T-cell (primary cell): ENCODE data around the gene HERC4. TPM values are rescaled to one million over a fixed set of nuclear protein-coding genes. Genes with fewer than 3 reads are reported as not detected.
"Not testable (repeated sequence)": the region's sequence is repeated elsewhere in the genome, so short reads cannot be mapped to it uniquely, and the experiment has no call there.

Experiments used
- ATAC-seq, 4 experiments: fragments of 200-7000 bp in 3 of 4; fragments of 150-1000 bp in 1 of 4; cut with Tn5 transposase; replicated peaks in 1 of 4; 1 replicate in 3 of 4; 2 replicates in 1 of 4; pipeline ENCODE4 v1.10.0; 2021; ENCODE audit warnings: moderate library complexity in 3 of 4, mild to moderate bottlenecking in 2 of 4, moderate number of reproducible peaks in 1 of 4
- CTCF ChIA-PET, 2 donors: fragments of 300-600 bp; sonication (Branson Sonifier 250); formaldehyde crosslinking; loops; one replicate each; lab custom pipeline; 2022; ENCODE audit warnings: antibody characterized with exemption in 2 of 2; lab: Charles Lee
- POLR2A ChIA-PET, 2 donors: fragments of 300-600 bp; sonication (Branson Sonifier 250); formaldehyde crosslinking; loops; one replicate each; lab custom pipeline; 2022; ENCODE audit warnings: antibody characterized with exemption in 2 of 2; lab: Charles Lee
- DNase-seq, 35 experiments: peaks; one replicate each; pipeline versions ENCODE4 v3.0.0 to v3.0.0-alpha.2; 2013 to 2023
- H3K27ac ChIP-seq: one replicate; pipeline ENCODE4 v1.5.1; 2013; ENCODE audit warnings: low read length
- H3K27me3 ChIP-seq, 2 experiments: replicated peaks in 1 of 2; 1 replicate in 1 of 2; 2 replicates in 1 of 2; pipeline versions ENCODE4 v1.6.1 to v1.7.0; 2013; ENCODE audit warnings: low read length in 1 of 2, mixed read lengths in 1 of 2; ENCODE audit not compliant: control insufficient read depth in 2 of 2, insufficient read depth in 2 of 2; ENCODE audit errors: extremely low read depth in 1 of 2
- H3K36me3 ChIP-seq, 2 donors: 1 replicate in 1 of 2; 2 replicates in 1 of 2; pipeline versions ENCODE4 v1.6.1 to v1.7.0; 2013; ENCODE audit warnings: low read length in 1 of 2; ENCODE audit not compliant: control insufficient read depth in 2 of 2, insufficient read depth in 1 of 2; ENCODE audit errors: extremely low read depth in 1 of 2
- H3K4me1 ChIP-seq, 2 experiments: 1 replicate in 1 of 2; 2 replicates in 1 of 2; pipeline versions ENCODE4 v1.6.1 to v1.7.0; 2013; ENCODE audit warnings: low read length in 2 of 2, mixed read lengths in 1 of 2; ENCODE audit not compliant: insufficient read depth in 2 of 2, control insufficient read depth in 1 of 2; ENCODE audit errors: extremely low read depth in 1 of 2
- H3K4me3 ChIP-seq, 2 donors: 1 replicate in 1 of 2; 2 replicates in 1 of 2; pipeline versions ENCODE4 v1.5.1 to v1.7.0; 2013; ENCODE audit warnings: mild to moderate bottlenecking in 2 of 2, low read length in 1 of 2, moderate library complexity in 1 of 2; ENCODE audit not compliant: control insufficient read depth in 1 of 2; ENCODE audit errors: extremely low read depth in 1 of 2
- H3K9me3 ChIP-seq: 2 replicates; pipeline ENCODE4 v1.7.0; 2013
- H3K27ac Mint-ChIP-seq, 2 donors: one replicate each; pipeline ENCODE4 v1.8.0; 2020 to 2021; ENCODE audit warnings: mild to moderate bottlenecking in 2 of 2, mixed read lengths in 2 of 2
- H3K27me3 Mint-ChIP-seq, 2 donors: one replicate each; pipeline ENCODE4 v1.8.0; 2021 to 2022; ENCODE audit warnings: mixed read lengths in 2 of 2
- H3K36me3 Mint-ChIP-seq: one replicate; pipeline ENCODE4 v1.8.0; 2021; ENCODE audit warnings: mixed read lengths
- H3K4me1 Mint-ChIP-seq, 3 donors: one replicate each; pipeline ENCODE4 v1.8.0; 2020 to 2022; ENCODE audit warnings: mixed read lengths in 3 of 3, mild to moderate bottlenecking in 1 of 3
- H3K4me3 Mint-ChIP-seq, 3 donors: one replicate each; pipeline ENCODE4 v1.8.0; 2020 to 2022; ENCODE audit warnings: mild to moderate bottlenecking in 3 of 3, mixed read lengths in 3 of 3, moderate library complexity in 3 of 3
- H3K9me3 Mint-ChIP-seq, 3 donors: one replicate each; pipeline ENCODE4 v1.8.0; 2020 to 2022; ENCODE audit warnings: mixed read lengths in 3 of 3
- WGBS: methylation state at CpG from one replicate; pipeline ENCODE4 v1.1.5; 2013; ENCODE audit warnings: missing lambda C conversion rate; ENCODE audit not compliant: insufficient coverage; 5-methylcytosine and 5-hydroxymethylcytosine counted together
- total RNA-seq, 35 experiments: library from RNA in 6 of 35; stranded (reverse) in 6 of 35; fragments of 120-200 nt in 1 of 35; gene quantifications; one replicate each; pipeline versions ENCODE4 v1.2.1 to v1.2.4 and lab custom pipeline; 2013 to 2026

HERC4 gene
- total RNA-seq, 5 donors from 2014 or later (not counting 1 experiment from before 2014, with no cell fraction given) = 63.0 to 81.6 (median 77.5) TPM

DNA sequence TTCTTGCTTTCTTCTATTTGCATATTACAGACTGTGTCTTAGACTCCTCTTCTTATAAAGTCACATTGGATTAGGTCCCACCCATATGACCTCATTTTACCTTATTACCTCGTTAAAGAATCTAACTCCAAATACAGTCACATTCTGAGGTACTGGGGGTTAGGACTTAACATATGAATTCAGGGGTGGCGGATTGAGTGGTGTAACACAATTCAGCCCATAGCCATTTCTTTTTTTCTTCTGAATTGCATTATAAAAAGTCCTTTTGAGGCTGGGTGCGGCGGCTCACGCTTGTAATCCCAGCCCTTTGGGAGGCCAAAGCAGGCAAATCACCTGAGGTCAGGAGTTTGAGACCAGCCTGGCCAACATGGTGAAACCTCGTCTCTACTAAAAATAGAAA lies 6.8 kb upstream of the HERC4 start:
- no peaks in the 10 kb centered on the region for H3K4me1 Mint-ChIP-seq
- CTCF ChIA-PET = no interaction called here
- no peaks in the 10 kb centered on the region for H3K9me3 Mint-ChIP-seq
- no peak for ATAC-seq
- no peak overlapping the region for H3K4me3 ChIP-seq
- H3K27me3 Mint-ChIP-seq = peaks cover 6 to 8% of the 10 kb centered on the region in 2 donors
- no peak overlapping the region for H3K4me3 Mint-ChIP-seq
- H3K36me3 ChIP-seq = no peaks in the 10 kb centered on the region
- H3K27ac ChIP-seq = no peak overlapping the region
- no peak for DNase-seq
- POLR2A ChIA-PET = no interaction called here
- H3K27me3 ChIP-seq = peaks cover 0 to 8% of the 10 kb centered on the region in 2 experiments
- H3K36me3 Mint-ChIP-seq = no peaks in the 10 kb centered on the region
- H3K9me3 ChIP-seq = no peaks in the 10 kb centered on the region
- no peak overlapping the region for H3K27ac Mint-ChIP-seq
- H3K4me1 ChIP-seq = no peaks in the 10 kb centered on the region
- 90% methylated on average over 4 of the region's 6 CpGs for WGBS

DNA sequence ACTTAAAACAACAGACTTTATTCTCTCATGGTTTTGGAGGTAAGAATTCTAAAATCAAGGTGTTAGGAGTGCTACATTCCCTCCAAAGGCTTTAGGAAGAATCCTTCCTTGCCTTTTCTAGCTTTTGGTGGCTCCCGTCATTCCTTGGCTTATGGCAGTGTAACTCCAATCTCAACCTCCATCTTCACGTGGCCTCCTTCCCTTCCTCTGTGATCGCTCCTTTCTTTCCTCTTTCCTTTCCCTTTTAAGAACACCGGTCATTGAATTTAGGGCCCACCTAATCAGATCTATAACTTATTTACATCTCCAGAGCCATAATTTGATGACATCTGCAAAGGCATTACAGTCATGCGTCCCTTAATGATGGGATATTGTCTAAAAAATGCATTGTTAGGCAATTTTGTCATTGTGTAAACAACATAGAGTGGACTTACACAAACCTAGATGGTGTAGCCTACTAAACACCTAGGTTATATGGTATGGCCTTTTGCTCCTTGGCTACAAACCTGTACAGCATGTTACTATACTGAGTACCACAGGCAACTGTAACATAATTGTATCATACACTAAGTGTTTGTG lies 5.9 kb upstream of the HERC4 start:
- Histone ChIP-seq H3K4me3 (no peak overlapping the region), H3K27ac (no peak overlapping the region), H3K27me3 (peaks cover 0 to 8% of the 10 kb centered on the region in 2 experiments), H3K4me1 (no peaks in the 10 kb centered on the region), H3K36me3 (no peaks in the 10 kb centered on the region), H3K9me3 (no peaks in the 10 kb centered on the region)
- ChIA-PET CTCF (no interaction called here), POLR2A (no interaction called here)
- Mint-ChIP-seq H3K27me3 (peaks cover 6 to 8% of the 10 kb centered on the region in 2 donors), H3K4me3 (no peak overlapping the region), H3K27ac (no peak overlapping the region), H3K9me3 (no peaks in the 10 kb centered on the region), H3K4me1 (no peaks in the 10 kb centered on the region), H3K36me3 (no peaks in the 10 kb centered on the region)
- 89% methylated on average over 3 of the region's 5 CpGs for WGBS
- ATAC-seq (no peak), DNase-seq (no peak)

GRCh38 chr10:68079434-68079833 lies 4.4 kb upstream of the HERC4 start:
- Mint-ChIP-seq H3K4me1 (peaks cover 0 to 5% (median 5%) of the 10 kb centered on the region in 3 donors), H3K9me3 (no peaks in the 10 kb centered on the region), H3K4me3 (no peak overlapping the region), H3K36me3 (no peaks in the 10 kb centered on the region), H3K27me3 (peaks cover 3 to 8% of the 10 kb centered on the region in 2 donors), H3K27ac (no peak overlapping the region)
- Histone ChIP-seq H3K27ac (no peak overlapping the region), H3K27me3 (peaks cover 0 to 8% of the 10 kb centered on the region in 2 experiments), H3K9me3 (no peaks in the 10 kb centered on the region), H3K4me3 (no peak overlapping the region), H3K4me1 (peaks cover 5 to 6% of the 10 kb centered on the region in 2 experiments), H3K36me3 (no peaks in the 10 kb centered on the region)
- POLR2A ChIA-PET = no interaction called here
- WGBS = 100% methylated on average over 1 of the region's 1 CpG
- ATAC-seq (no peak), DNase-seq (no peak)
- CTCF ChIA-PET = no interaction called here

DNA sequence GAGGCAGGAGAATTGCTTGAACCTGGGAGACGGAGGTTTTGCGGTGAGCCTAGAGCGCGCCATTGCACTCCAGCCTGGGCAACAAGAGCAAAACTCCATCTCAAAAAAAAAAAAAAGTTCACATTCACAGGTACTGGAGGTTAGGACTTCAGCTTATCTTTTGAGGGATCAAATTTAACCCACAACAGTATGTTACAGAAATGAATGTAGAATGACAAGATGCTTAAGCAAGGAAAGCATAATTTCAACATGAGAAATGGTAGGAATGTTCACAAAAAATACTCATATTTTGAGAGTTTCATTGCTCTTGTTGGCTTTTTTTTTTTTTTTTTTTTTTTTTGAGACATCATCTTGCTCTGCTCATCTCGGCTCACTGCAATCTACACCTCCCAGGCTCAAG lies 1.9 kb upstream of the HERC4 start:
- ChIA-PET POLR2A (interaction anchor here in 1 of 2 donors (0.7 kb wide), 1 partner anchor 31 kb away, joined by 9 read pairs; no protein-coding TSS in a partner anchor), CTCF (interaction anchor here in 1 of 2 donors (0.6 to 0.7 kb wide), 2 partner anchors 178 to 1135 kb away, joined by 4 to 6 read pairs; no protein-coding TSS in a partner anchor)
- Mint-ChIP-seq H3K9me3 (no peaks in the 10 kb centered on the region), H3K27ac (no peak overlapping the region), H3K27me3 (peaks cover 0 to 4% of the 10 kb centered on the region in 2 donors), H3K4me1 (peaks cover 21 to 26% (median 23%) of the 10 kb centered on the region in 3 donors), H3K36me3 (no peaks in the 10 kb centered on the region), H3K4me3 (no peak overlapping the region)
- Histone ChIP-seq H3K27ac (no peak overlapping the region), H3K4me3 (no peak overlapping the region), H3K9me3 (no peaks in the 10 kb centered on the region), H3K36me3 (no peaks in the 10 kb centered on the region), H3K4me1 (peaks cover 8 to 24% of the 10 kb centered on the region in 2 experiments), H3K27me3 (peaks cover 0 to 8% of the 10 kb centered on the region in 2 experiments)
- DNase-seq (no peak), ATAC-seq (no peak)
- 80% methylated on average over 2 of the region's 5 CpGs for WGBS

DNA sequence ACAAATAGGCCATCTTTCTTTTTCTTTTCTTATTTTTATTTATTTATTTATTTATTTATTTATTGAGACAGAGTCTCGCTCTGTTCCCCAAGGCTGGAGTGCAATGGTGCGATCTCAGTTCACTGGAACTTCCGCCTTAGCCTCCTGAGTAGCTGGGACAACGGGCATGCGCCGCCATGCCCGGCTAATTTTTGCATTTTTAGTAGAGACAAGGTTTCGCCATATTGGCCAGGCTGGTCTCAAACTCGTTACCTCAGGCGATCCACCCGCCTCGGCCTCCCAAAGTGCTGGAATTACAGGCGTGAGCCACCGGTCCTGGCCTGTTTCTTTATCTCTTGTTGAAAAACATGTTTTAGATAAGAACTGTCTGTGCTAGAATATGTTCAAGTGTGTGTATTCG lies 998 bp upstream of the HERC4 start:
- H3K36me3 ChIP-seq, ATAC-seq, H3K27ac ChIP-seq, H3K36me3 Mint-ChIP-seq, CTCF ChIA-PET, H3K9me3 Mint-ChIP-seq, H3K27me3 ChIP-seq, H3K9me3 ChIP-seq, H3K27ac Mint-ChIP-seq, H3K4me3 ChIP-seq, H3K27me3 Mint-ChIP-seq, DNase-seq: not testable (repeated sequence)
- 100% methylated on average over 8 of the region's 15 CpGs for WGBS
- POLR2A ChIA-PET = interaction anchor here in 1 of 2 donors (0.6 kb wide), 1 partner anchor 650 kb away, joined by 6 read pairs; no protein-coding TSS in a partner anchor
- peaks cover 30 to 36% (median 33%) of the 10 kb centered on the region in 3 donors for H3K4me1 Mint-ChIP-seq
- peak overlapping the region in 1 of 3 donors; percentile 13 for H3K4me3 Mint-ChIP-seq
- peaks cover 8 to 24% of the 10 kb centered on the region in 2 experiments for H3K4me1 ChIP-seq

DNA sequence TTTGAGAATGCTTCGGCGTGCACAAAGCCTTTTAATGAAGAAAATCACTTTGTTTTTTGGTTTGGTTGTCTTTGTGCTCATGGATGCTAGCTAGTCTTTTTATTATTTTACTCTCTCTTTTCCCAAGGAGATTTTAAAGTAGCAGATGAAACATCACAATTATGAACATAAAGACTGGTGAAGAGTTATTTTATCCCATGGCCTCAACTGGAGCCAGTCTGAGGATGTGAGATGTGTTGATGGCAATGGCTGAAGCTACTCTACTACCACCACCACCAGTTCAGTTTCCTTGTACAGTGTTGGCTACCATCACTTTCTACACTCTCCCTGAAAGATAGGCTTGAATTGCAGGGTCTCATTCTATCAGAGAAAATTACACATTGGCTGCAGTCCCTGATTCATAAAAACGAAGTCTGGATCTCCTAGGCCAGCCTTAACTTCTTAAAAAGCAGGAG lies 494 bp upstream of the HERC4 start:
- Histone ChIP-seq H3K4me1 (peaks cover 8 to 27% of the 10 kb centered on the region in 2 experiments), H3K9me3 (no peaks in the 10 kb centered on the region), H3K27me3 (peaks cover 0 to 8% of the 10 kb centered on the region in 2 experiments), H3K27ac (peak overlapping the region; percentile 79), H3K36me3 (peaks cover 0 to 10% of the 10 kb centered on the region in 2 donors), H3K4me3 (peak overlapping the region; percentile 57 to 100)
- Mint-ChIP-seq H3K9me3 (no peaks in the 10 kb centered on the region), H3K27ac (peak overlapping the region; percentile 86 to 91), H3K4me3 (peak overlapping the region; percentile 96 to 97 (median 96)), H3K36me3 (peaks cover 5% of the 10 kb centered on the region), H3K27me3 (no peaks in the 10 kb centered on the region), H3K4me1 (peaks cover 35 to 41% (median 38%) of the 10 kb centered on the region in 3 donors)
- DNase-seq (no peak), ATAC-seq (no peak)
- ChIA-PET POLR2A (interaction anchor here in 1 of 2 donors (0.7 to 0.8 kb wide), 2 partner anchors 22 to 25 kb away, joined by 3 to 18 read pairs; no protein-coding TSS in a partner anchor), CTCF (interaction anchor here in 1 of 2 donors (0.7 kb wide), 2 partner anchors 27 to 134 kb away, joined by 3 to 6 read pairs; no protein-coding TSS in a partner anchor)
- WGBS = no CpG with 5 or more reads among the region's 3 CpGs
